COLO829 (cell line): ENCODE data around the gene ZNF592.

Experiments used
- DNase-seq: peaks from one replicate; pipeline ENCODE4 v3.0.0; 2012; ENCODE audit warnings: low spot score

Gene ZNF592

DNA sequence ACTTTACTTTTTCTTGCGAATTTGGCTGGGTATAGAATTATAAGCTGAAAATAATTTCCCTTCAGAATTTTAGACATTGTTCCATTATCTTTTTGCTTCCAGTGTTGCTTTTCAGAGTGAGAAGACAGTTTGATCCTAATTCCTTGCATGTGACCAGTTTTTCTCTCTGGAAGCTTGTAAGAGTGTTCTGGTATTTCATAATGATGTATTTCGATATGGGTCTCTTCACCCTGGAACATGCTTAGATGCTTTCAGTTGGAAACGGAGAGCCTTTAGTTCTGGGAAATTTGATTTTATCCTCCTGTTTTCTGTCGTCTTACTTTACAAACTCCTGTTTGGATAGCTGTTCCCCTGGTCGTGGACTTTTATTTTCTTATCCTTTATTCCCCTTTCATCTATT, 82.6 kb downstream of the ZNF592 start:
- no peak for DNase-seq

DNA sequence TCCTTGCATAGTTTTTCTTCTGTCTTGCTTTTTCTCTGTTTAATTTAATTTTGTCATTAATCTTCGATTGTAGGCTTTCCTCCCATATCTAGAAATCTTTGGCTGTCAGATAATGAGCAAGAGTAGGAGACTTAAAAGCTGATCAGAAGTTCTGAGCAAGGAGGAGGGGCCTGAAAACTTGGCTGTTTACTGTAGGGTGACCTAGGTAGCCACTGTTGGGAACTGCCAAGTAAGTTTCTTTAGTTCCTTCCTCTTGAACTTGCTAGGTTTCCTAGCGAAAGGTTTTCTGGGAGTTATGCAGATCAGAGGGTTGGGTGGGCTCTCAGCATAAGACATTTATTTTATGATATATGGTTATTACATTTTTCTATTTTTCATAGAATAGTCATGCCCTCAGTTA, 83.2 kb downstream of the ZNF592 start:
- DNase-seq = no peak

DNA sequence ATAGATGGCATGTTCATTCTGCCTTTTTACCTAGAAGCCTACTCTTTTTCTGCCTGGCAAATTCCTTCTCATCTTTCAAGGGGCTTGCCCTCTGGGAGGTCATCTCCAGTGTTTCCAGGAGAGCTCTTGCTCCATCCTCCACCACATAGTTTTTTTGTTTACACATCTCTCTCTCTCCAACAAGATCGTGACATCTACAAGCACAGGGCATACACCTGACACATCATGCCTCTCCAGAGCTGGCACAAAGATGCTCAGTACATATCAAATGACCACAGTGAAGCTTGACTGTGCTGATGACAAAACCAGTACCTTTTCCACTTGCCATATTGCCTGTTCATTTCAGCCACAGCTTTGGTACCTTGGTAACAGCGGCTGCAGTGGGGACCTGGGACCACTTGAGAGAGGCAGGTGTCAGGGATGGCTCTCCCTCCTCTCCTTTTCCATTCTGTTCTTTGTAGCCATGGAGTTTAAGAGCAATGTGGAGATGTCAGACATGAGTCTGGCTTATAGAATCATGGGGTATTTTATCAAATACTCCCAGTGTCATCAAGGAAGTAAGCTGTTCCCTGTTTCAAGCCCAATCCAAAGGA, 84.2 kb downstream of the ZNF592 start:
- DNase-seq = no peak

DNA sequence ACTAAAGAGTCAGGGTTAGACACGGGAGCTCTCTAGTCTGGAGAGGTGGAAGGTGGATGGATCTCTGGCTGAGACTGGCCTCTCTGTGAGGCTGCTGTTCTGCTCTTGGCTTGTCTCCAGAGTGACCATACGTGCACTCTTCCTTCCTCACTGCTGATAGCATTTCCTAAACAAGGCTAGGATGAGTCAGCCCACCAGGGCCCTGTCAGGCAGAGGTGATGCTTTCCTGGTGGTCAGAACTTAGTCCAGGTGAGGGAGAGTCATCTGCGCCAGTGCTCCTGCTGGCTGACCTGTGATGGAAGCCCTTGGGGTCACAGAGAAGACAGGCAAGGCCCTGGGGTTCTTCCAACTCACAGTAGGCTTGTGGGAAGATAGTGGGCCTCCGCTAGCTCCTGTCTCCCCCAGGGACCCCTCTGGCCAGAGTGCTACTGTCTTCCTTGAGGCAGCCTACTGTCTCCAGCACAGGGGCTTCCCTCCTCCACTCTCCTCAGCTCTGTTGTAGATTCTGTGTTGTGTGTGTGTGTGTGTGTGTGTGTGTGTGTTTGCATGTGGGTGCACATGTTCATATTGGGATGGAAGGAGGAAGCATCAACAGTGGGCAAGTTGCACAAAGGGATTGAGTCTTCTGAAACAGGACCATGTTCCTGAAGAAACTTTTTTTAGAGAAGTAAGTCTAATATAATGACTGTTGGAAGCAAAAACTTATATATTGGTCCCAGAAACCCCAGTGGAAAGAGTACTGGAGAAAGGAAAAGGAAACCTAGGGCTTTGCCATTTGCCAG, 85.2 kb downstream of the ZNF592 start:
- no peak for DNase-seq

DNA sequence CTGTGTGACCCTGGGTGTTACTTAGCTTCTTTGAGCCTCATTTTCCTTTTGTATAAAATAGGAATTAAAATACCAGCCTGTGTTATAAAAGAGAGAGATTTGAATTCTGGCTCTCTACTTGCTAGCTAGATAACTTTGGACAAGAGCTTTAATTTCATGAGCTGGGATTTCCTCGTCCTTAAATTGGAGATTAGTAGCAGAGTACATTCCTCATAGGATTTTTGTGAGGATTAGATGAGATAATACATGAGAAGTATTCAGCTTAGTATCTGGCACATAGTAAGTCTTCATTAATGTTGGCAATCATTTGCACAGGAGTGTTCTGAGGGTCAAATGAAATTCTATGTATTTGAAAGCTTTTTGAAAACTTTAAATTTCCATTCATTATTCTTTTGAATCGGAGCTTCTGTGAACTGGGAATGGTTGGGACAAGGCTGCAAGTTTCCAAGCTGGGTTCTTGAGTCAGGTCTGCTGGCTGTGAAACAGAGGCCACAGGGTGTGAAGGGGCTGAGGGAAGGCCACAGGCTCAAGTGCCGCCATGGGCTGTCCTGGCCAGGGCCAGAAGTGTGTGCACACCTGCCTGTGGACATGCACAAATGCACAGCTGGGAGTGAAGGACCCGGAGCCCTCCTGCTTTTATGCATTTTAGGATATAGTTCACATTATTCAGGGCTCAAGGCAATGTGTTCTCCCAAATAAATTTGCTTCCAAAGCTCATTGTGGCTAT, 86.0 kb downstream of the ZNF592 start:
- DNase-seq = no peak

DNA sequence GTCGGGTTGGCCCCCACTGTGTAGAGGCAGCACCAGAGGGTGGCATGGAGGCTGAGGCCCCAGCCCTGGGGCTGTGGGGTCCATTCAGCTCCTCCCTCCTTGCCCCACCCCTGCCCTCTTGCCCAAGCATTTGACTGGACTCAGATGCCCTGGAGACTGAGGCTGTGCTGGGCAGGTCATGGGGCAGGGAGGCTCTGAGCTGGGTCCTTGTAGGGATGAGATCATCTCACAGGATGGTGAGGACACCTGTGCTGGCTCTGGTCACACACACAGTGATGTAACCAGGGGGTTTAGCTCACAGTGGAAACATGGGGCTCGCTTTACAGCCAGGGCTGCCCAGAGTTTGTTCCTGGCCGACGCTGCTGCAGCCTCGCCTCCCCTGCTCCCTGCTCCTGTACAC, 86.6 kb downstream of the ZNF592 start:
- no peak for DNase-seq

DNA sequence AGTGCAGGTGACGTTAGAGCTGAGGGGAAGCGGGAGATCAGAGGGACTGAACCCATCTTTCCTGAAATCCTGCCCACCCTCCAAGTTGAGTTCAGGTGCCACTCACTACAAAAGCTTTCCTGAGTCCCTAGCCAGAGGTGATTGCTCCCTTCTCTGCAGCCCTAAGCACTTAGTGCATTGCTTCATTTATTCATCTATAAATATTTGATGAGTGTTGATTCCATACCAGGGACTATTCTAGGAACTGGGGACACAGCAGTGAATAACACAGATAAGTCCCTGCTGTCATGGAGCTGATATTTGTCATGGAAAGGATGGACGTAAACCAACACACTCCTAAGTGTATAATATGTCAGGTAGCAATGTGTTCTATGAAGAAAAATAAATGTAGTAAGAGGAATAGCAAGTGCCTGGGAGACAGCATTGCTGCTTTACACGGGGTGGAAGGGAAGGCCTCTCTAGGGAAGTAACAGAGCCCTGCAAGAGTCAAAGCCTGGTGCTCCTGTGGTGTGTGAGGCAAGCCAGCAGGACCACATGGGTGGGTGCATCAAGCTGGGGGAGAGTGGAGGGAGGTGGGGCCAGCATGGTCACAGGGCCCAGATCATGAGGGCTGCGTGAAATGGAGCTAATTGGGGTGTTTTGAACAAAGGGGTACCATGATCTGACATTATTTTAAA, 87.4 kb downstream of the ZNF592 start:
- DNase-seq = no peak

DNA sequence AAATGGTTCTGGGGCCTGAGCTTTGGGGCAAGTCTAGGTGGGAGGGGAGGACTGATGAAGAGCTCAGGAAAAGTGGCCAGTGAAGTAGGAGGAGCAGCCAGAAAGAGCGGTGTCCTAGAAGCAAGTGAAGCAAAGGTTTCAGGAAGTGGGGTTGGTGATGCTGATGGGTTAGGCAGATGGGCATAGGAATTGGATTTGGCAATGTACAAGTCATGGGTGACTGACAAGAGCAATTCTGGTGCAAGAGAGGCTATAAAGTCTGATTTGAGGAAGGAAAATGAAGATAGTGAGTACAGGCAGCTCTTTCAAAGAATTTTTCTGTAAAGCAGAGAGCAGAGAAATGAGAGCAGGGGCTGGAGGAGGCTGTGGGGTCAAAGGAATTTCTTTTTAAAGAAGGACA, 88.5 kb downstream of the ZNF592 start:
- no peak for DNase-seq

DNA sequence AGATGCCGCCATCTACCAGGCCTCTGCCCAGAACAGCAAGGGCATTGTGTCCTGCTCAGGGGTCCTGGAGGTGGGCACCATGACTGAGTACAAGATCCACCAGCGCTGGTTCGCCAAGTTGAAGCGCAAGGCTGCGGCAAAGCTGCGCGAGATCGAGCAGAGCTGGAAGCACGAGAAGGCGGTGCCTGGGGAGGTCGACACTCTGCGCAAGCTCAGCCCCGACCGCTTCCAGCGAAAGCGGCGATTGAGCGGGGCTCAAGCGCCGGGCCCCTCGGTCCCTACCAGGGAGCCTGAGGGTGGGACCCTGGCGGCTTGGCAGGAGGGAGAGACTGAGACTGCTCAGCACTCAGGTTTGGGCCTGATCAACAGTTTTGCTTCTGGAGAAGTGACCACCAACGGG, 91.3 kb downstream of the ZNF592 start:
- DNase-seq = no peak

DNA sequence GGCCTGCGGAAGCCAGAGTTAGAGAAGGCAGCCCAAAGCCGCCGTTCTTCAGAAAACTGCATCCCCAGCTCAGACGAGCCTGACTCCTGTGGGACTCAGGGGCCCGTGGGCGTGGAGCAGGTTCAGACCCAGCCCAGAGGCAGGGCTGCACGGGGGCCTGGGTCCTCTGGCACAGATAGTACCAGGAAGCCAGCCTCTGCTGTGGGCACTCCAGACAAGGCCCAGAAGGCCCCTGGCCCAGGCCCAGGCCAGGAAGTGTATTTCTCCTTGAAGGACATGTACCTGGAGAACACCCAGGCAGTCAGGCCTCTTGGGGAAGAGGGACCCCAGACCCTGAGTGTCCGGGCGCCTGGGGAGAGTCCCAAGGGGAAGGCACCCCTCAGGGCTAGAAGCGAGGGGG, 91.9 kb downstream of the ZNF592 start:
- DNase-seq = no peak

DNA sequence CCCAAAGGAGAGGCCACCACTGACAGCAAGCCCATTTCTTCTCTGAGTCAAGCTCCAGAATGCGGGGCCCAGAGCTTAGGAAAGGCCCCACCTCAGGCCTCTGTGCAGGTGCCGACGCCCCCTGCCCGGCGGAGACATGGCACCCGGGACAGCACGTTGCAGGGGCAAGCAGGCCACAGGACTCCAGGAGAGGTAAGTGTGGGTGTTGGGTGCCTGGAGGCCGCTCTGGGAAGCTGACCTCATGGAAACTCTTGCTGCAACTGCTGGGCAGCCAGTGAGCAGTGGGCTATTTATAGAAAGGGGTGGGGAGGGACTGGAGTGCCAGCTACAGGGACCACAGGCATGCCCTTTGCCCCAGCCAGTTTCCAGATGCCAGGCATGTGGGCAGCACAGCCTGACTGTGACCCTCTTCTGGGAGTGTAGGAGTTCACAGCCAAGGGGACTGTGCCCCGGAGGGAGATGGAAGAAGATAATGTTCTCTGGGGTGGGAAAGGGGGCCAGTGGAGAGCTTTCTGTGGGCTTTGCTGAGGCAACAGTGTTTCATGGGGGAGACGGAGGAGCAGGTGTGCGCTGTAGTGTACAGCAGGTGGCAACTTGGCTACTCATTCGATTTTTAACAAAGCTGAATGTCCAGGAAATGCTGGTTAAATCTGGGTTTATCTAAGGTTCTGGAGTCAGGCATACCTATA, 92.5 kb downstream of the ZNF592 start:
- peak; percentile 40 for DNase-seq

DNA sequence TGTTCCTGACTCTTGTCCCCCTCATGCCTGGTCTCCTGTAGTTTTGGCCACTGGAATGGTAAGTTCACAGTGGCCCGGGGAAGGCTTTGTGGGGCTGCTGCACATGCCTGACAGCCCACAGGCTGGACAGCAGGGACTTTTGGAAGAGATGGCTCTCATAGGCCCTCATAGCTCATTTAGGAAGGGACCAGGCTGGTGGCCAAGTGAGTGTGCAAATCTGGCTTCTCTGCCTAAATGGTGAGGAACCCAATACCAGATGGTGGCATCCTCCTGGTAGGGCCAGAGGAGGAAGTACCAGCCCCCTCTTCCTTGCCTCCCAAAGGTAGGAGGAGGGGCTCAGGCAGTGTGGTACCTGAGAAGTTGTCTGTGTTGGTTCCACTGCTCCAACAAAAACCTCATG, 94.4 kb downstream of the ZNF592 start:
- no peak for DNase-seq

DNA sequence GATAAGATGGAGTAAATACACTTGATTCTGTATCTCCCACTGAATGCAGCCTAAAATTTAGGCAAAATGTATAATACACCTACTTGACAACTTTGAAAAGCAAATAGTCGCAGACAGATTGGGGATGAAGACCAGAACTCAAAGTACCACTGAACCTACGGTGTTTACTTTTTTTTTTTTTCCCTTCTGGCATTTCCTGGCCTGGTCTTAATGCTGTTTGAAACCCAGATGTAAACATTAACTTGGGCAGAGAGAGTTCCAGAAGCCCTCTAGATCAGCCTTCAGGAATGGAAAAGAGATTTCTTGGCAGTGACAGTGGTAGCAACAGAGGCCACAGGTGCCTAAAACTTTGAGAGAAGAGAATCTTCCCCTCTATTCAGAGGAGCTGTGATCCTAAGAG, 96.6 kb downstream of the ZNF592 start:
- no peak for DNase-seq

DNA sequence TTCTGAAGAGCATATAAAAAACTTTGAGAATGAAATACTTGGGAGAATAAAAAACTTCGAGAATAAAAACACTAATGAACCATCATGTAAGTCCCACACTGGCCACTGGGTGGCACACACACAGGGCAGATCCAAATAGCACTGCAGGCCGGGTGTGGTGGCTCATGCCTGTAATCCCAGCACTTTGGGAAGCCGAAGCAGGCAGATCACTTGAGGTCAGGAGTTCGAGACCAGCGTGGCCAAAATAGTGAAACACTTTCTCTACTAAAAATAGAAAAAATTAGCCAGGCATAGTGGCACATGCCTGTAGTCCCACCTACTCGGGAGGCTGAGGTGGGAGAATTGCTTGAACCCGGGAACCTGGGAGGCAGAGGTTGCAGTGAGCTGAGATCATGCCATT, 97.2 kb downstream of the ZNF592 start:
- DNase-seq = peak; percentile 42

DNA sequence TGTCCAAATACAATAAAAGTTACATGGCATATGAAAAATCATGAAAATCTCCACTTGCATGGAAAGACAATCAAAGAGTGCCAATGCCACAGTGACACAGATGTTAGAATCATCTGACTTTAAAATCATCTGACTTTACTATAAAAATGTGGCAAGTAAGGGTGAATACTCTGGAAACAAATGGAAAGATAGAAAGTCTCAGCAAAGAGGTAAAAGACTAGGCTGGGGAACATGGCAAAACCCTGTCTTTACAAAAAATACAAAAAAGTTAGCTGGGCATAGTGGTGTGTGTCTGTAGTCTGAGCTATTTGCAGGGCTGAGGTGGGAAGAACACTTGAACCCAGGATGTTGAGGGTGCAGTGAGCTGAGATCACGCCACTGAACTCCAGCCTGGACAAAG, 97.9 kb downstream of the ZNF592 start:
- DNase-seq = no peak

DNA sequence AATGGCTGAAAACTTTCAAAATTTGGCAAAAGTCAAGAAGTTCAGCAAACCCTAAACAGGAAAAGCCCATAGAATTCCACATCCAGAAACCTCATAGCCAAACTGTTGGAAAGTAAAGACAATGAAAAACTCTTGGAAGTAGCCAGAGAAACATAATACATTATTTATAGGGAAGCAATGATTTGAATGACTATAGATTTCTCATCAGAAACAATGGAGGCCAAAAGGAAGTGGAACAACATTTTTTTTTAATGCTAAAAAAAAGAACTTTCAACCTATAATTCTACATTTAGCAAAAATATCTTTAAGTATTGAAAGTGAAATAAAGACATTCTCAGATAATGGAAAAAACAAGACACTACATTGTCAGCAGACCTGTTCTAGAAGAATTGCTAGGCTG, 99.0 kb downstream of the ZNF592 start:
- no peak for DNase-seq

DNA sequence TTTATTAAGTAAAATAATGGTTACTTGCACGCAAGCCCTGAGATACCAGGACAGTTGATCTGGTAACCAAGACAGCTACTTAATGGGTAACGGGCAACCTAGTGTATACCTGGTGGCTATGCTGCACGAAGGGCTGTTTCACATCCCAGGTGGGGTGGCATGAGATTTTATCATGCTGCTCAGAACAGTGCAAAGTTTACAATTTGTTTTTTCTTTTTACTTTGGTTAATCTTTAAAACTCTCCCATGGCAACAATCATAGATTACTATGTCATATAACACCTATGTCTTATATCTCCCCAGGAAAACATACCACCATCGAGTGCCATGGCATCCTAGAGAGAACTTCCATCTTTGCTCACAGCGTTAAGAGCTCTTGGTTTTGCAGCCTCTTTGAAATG, 103.8 kb downstream of the ZNF592 start:
- DNase-seq = no peak

DNA sequence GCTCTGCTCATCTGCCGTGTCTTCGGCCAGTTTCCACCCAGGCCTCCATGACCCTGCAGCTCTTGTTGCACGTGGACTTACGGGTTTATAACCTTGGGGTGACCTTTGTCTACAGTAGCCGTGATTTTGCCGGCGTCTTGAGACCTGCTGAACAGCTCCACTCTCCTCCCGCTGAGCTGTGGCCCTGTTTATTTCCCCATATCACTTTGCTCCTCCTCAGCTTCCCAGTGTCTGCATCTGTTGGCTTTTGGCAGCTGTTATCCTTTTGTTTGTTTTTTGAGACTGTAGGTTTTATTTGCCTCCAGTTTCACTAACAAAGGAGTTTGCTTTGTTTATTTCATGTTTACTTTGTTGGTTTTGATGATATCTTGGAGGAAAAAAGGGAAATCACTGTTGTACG, 106.7 kb downstream of the ZNF592 start:
- no peak for DNase-seq

DNA sequence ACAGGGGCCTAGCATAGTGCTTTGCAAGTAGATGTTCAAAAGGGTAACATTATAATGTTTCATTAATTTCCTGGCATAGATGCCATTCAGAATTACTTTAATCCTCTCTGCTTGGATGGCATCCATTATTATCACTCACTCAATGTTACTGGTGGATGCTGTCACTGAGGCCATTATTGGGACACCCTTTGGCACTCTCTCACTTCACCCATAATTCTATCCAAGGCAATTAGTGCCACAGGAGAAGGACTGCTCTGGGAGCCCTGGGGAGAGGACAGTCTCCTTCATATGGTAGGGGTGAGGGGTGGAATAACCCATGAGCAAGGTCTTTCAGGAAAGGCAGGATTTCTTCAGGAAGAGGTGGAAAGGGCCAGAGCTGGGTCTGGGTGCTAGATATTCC, 107.4 kb downstream of the ZNF592 start:
- DNase-seq = no peak
